BLaER1 (cell line): Measurements from ENCODE around the gene SRRM4.
A peak's percentile ranks its signal among the peaks of the same experiment; 100 is the strongest.

Source experiments
- H3K27ac ChIP-seq: shearing (Covaris generic); formaldehyde crosslinking; 2 replicates; pipeline ENCODE4 v1.8.1; 2022
- H3K27me3 ChIP-seq: shearing (Covaris generic); formaldehyde crosslinking; 2 replicates; pipeline ENCODE4 v1.8.1; 2022
- H3K36me3 ChIP-seq: shearing (Covaris generic); formaldehyde crosslinking; 2 replicates; pipeline ENCODE4 v1.8.1; 2022
- H3K4me1 ChIP-seq: shearing (Covaris generic); formaldehyde crosslinking; 2 replicates; pipeline ENCODE4 v1.8.1; 2022
- H3K4me2 ChIP-seq: shearing (Covaris generic); formaldehyde crosslinking; 2 replicates; pipeline ENCODE4 v1.8.1; 2022
- H3K4me3 ChIP-seq: shearing (Covaris generic); formaldehyde crosslinking; 2 replicates; pipeline ENCODE4 v1.8.1; 2022
- H3K9ac ChIP-seq: shearing (Covaris generic); formaldehyde crosslinking; 2 replicates; pipeline ENCODE4 v1.8.1; 2022
- H3K9me3 ChIP-seq: shearing (Covaris generic); formaldehyde crosslinking; 2 replicates; pipeline ENCODE4 v1.8.1; 2022
- H4K20me1 ChIP-seq: shearing (Covaris generic); formaldehyde crosslinking; 2 replicates; pipeline ENCODE4 v1.8.1; 2022
- Cebpa-rat ChIP-seq: shearing (Covaris generic); IDR thresholded peaks from 2 replicates; pipeline ENCODE4 v1.8.1; 2022

SRRM4 gene

GRCh38 chr12:118981285-118982211 lies at the start of gene SRRM4:
Gene SRRM4, plus strand, starts transcription at chr12:118981541. Its CDS starts 342 bp downstream, at chr12:118981883.
- H3K9ac ChIP-seq, result no peak within 1 kb of the TSS
- H3K4me3 ChIP-seq, result no peak within 1 kb of the TSS

GRCh38 chr12:118946256-118946655 lies 35.1 kb upstream of the SRRM4 start:
- no peaks in the 10 kb centered on the region for H3K27me3 ChIP-seq
- H3K36me3 ChIP-seq, result no peaks in the 10 kb centered on the region
- H3K9me3 ChIP-seq, result no peaks in the 10 kb centered on the region
- H3K27ac ChIP-seq, result no peak overlapping the region
- TF ChIP-seq Cebpa-rat, result no peak
- no peak overlapping the region for H3K4me3 ChIP-seq
- H3K9ac ChIP-seq, result no peak overlapping the region
- H3K4me1 ChIP-seq, result peaks cover 5% of the 10 kb centered on the region; the same call in 1 of the 2 replicates
- no peaks in the 10 kb centered on the region for H4K20me1 ChIP-seq
- no peak overlapping the region for H3K4me2 ChIP-seq

More at GRCh38 chr12:118981285-118982211, at the start of gene SRRM4:
- Histone ChIP-seq H3K27ac (no peak within 1 kb of the TSS), H3K27me3 (peaks cover 41% of the 10 kb centered on the region), H3K4me1 (no peaks in the 10 kb centered on the region), H4K20me1 (peaks cover 8% of the 10 kb centered on the region; the same call in 1 of the 2 replicates), H3K36me3 (no peaks in the 10 kb centered on the region), H3K9me3 (no peaks in the 10 kb centered on the region), H3K4me2 (no peak within 1 kb of the TSS)
- no peak for TF ChIP-seq Cebpa-rat

- Histone ChIP-seq H3K4me2 (no peak overlapping the region), H3K36me3 (no peaks in the 10 kb centered on the region), H3K27me3 (no peaks in the 10 kb centered on the region), H3K4me3 (no peak overlapping the region), H4K20me1 (no peaks in the 10 kb centered on the region), H3K4me1 (no peaks in the 10 kb centered on the region), H3K9ac (no peak overlapping the region), H3K27ac (no peak overlapping the region), H3K9me3 (peaks cover 5% of the 10 kb centered on the region; the same call in 1 of the 2 replicates)
- no peak for TF ChIP-seq Cebpa-rat
Observed at GRCh38 chr12:118958520-118958919, 22.8 kb upstream of the SRRM4 start.

- Histone ChIP-seq H3K4me1 (peaks cover under 1% of the 10 kb centered on the region; the same call in 1 of the 2 replicates), H3K4me2 (no peak overlapping the region), H3K36me3 (no peaks in the 10 kb centered on the region), H3K9me3 (peaks cover 5% of the 10 kb centered on the region; the same call in 1 of the 2 replicates), H3K27me3 (no peaks in the 10 kb centered on the region), H3K27ac (no peak overlapping the region), H4K20me1 (no peaks in the 10 kb centered on the region), H3K9ac (no peak overlapping the region), H3K4me3 (no peak overlapping the region)
- no peak for TF ChIP-seq Cebpa-rat
Observed at GRCh38 chr12:118959348-118959747, 22.0 kb upstream of the SRRM4 start.

GRCh38 chr12:118959985-118960560 lies 21.3 kb upstream of the SRRM4 start:
- Histone ChIP-seq H3K9me3 (peaks cover 5% of the 10 kb centered on the region; the same call in 1 of the 2 replicates), H3K27ac (no peak overlapping the region), H3K9ac (no peak overlapping the region), H3K4me2 (no peak overlapping the region), H4K20me1 (no peaks in the 10 kb centered on the region), H3K36me3 (no peaks in the 10 kb centered on the region), H3K27me3 (no peaks in the 10 kb centered on the region), H3K4me3 (no peak overlapping the region), H3K4me1 (peaks cover 8% of the 10 kb centered on the region)
- TF ChIP-seq Cebpa-rat, result no peak

- Histone ChIP-seq H4K20me1 (no peaks in the 10 kb centered on the region), H3K4me3 (no peak overlapping the region), H3K9me3 (peaks cover 5% of the 10 kb centered on the region; the same call in 1 of the 2 replicates), H3K9ac (no peak overlapping the region), H3K4me2 (no peak overlapping the region), H3K36me3 (no peaks in the 10 kb centered on the region), H3K27me3 (no peaks in the 10 kb centered on the region), H3K27ac (no peak overlapping the region), H3K4me1 (peaks cover 13% of the 10 kb centered on the region)
- no peak for TF ChIP-seq Cebpa-rat
Observed at GRCh38 chr12:118960865-118961264, 20.5 kb upstream of the SRRM4 start.

GRCh38 chr12:118964988-118965387 lies 16.4 kb upstream of the SRRM4 start:
- no peak overlapping the region for H3K4me3 ChIP-seq
- no peaks in the 10 kb centered on the region for H3K36me3 ChIP-seq
- H3K9ac ChIP-seq, result no peak overlapping the region
- TF ChIP-seq Cebpa-rat, result no peak
- no peak overlapping the region for H3K27ac ChIP-seq
- H3K4me2 ChIP-seq, result peak overlapping the region; percentile 8; the same call in 1 of the 2 replicates
- peaks cover 13% of the 10 kb centered on the region for H3K4me1 ChIP-seq
- peaks cover 5% of the 10 kb centered on the region; the same call in 1 of the 2 replicates for H3K9me3 ChIP-seq
- no peaks in the 10 kb centered on the region for H3K27me3 ChIP-seq
- no peaks in the 10 kb centered on the region for H4K20me1 ChIP-seq

GRCh38 chr12:118970856-118971255 lies 10.5 kb upstream of the SRRM4 start:
- H3K4me2 ChIP-seq, result no peak overlapping the region

GRCh38 chr12:118972982-118973381 lies 8.4 kb upstream of the SRRM4 start:
- no peaks in the 10 kb centered on the region for H3K9me3 ChIP-seq
- H3K4me2 ChIP-seq, result no peak overlapping the region
- H3K27ac ChIP-seq, result no peak overlapping the region
- no peak overlapping the region for H3K4me3 ChIP-seq
- H3K36me3 ChIP-seq, result no peaks in the 10 kb centered on the region
- H4K20me1 ChIP-seq, result no peaks in the 10 kb centered on the region
- TF ChIP-seq Cebpa-rat, result no peak
- H3K9ac ChIP-seq, result no peak overlapping the region
- H3K4me1 ChIP-seq, result no peaks in the 10 kb centered on the region
- H3K27me3 ChIP-seq, result no peaks in the 10 kb centered on the region

More at GRCh38 chr12:118970856-118971255, 10.5 kb upstream of the SRRM4 start:
- Histone ChIP-seq H3K27me3 (no peaks in the 10 kb centered on the region), H3K9ac (no peak overlapping the region), H3K36me3 (no peaks in the 10 kb centered on the region), H3K9me3 (no peaks in the 10 kb centered on the region), H4K20me1 (no peaks in the 10 kb centered on the region), H3K27ac (no peak overlapping the region), H3K4me3 (no peak overlapping the region), H3K4me1 (no peaks in the 10 kb centered on the region)
- TF ChIP-seq Cebpa-rat, result no peak
